ENCODE data around the gene SURF2.
"Not testable (repeated sequence)": the region's sequence is repeated elsewhere in the genome, so short reads cannot be mapped to it uniquely, and the experiment has no call there.

GRCh38 chr9:133392308-133392707 lies 36.0 kb downstream of the SURF2 start:
- TF ChIP-seq, protein P1, sequence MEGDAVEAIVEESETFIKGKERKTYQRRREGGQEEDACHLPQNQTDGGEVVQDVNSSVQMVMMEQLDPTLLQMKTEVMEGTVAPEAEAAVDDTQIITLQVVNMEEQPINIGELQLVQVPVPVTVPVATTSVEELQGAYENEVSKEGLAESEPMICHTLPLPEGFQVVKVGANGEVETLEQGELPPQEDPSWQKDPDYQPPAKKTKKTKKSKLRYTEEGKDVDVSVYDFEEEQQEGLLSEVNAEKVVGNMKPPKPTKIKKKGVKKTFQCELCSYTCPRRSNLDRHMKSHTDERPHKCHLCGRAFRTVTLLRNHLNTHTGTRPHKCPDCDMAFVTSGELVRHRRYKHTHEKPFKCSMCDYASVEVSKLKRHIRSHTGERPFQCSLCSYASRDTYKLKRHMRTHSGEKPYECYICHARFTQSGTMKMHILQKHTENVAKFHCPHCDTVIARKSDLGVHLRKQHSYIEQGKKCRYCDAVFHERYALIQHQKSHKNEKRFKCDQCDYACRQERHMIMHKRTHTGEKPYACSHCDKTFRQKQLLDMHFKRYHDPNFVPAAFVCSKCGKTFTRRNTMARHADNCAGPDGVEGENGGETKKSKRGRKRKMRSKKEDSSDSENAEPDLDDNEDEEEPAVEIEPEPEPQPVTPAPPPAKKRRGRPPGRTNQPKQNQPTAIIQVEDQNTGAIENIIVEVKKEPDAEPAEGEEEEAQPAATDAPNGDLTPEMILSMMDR (conservative IDR thresholded peaks at IDR 0.05) = not testable (repeated sequence)
- not testable (repeated sequence) for TF ChIP-seq ZFX (IDR thresholded peaks at IDR 0.05)
